ENCODE measurements around the gene BCKDK. TPM values are rescaled to one million over a fixed set of nuclear protein-coding genes. Genes with fewer than 3 reads are reported as not detected.

BCKDK gene
- total and polyA plus RNA-seq, 2 of the 13 experiments (the other 11 are each of a cell fraction or from before 2014, with no cell fraction given): 24.9 to 42.6 TPM

- TF ChIP-seq ZNF784 (CRISPR knock-in tag; IDR thresholded peaks at IDR 0.05; ENCODE audit: borderline replicate concordance) (no peak), ZNF550 (CRISPR knock-in tag; IDR thresholded peaks at IDR 0.05; ENCODE audit: borderline replicate concordance) (no peak), THAP11 (CRISPR knock-in tag; IDR thresholded peaks at IDR 0.05) (0 out of 2 replicates have a peak, but pooled peaks have one; percentile 12), CREBL2 (CRISPR knock-in tag; IDR thresholded peaks at IDR 0.05; ENCODE audit: borderline replicate concordance) (0 out of 2 replicates have a peak, but pooled peaks have one; percentile 57), SP4 (CRISPR knock-in tag; IDR thresholded peaks at IDR 0.05) (peak; percentile 40; the same call in 1 of the 2 replicates), GATAD2A (CRISPR knock-in tag; IDR thresholded peaks at IDR 0.05) (peak; percentile 49; the same call in 1 of the 2 replicates), ZNF484 (CRISPR knock-in tag; IDR thresholded peaks at IDR 0.05; ENCODE audit: borderline replicate concordance, low read depth) (no peak), IKZF4 (CRISPR knock-in tag; IDR thresholded peaks at IDR 0.05; ENCODE audit: borderline replicate concordance, low read depth, not compliant biosample characterization) (no peak), ONECUT2 (CRISPR knock-in tag; IDR thresholded peaks at IDR 0.05) (no peak), MEIS1 (CRISPR knock-in tag; IDR thresholded peaks at IDR 0.05; ENCODE audit: borderline replicate concordance) (0 out of 2 replicates have a peak, but pooled peaks have one; percentile 26), JUN (CRISPR knock-in tag; IDR thresholded peaks at IDR 0.05) (no peak), RAD51 (IDR thresholded peaks at IDR 0.05; ENCODE audit: borderline replicate concordance) (no peak), PAF1 (CRISPR knock-in tag; IDR thresholded peaks at IDR 0.05) (no peak), U2AF1 (optimal IDR thresholded peaks at IDR 0.05; ENCODE audit: low read depth, low read length) (peak; percentile 27), ZNF687 (CRISPR knock-in tag; IDR thresholded peaks at IDR 0.05) (peak; percentile 65), ZNF501 (CRISPR knock-in tag; IDR thresholded peaks at IDR 0.05) (peak; percentile 22; the same call in 1 of the 2 replicates), CENPBD1 (CRISPR knock-in tag; IDR thresholded peaks at IDR 0.05; ENCODE audit: borderline replicate concordance, low read depth) (no peak), CHCHD3 (CRISPR knock-in tag; IDR thresholded peaks at IDR 0.05) (peak; percentile 66), XBP1 (CRISPR knock-in tag; IDR thresholded peaks at IDR 0.05) (no peak), ZNF556 (CRISPR knock-in tag; IDR thresholded peaks at IDR 0.05; ENCODE audit: borderline replicate concordance) (peak; percentile 37; the same call in 1 of the 2 replicates), GLMP (CRISPR knock-in tag; IDR thresholded peaks at IDR 0.05; ENCODE audit: borderline replicate concordance) (no peak)
Observed at GRCh38 chr16:31135535-31136286, 27.5 kb downstream of the BCKDK start, which contains the start of gene PRSS8 (continued).
